Transverse colon (tissue), 4 donors: ENCODE results near the gene KPTN. TPM values are rescaled to one million over a fixed set of nuclear protein-coding genes. Genes with fewer than 3 reads are reported as not detected.

Source experiments
- DNase-seq: peaks from one replicate; pipeline ENCODE4 v3.0.0-alpha.2; 2019
- H3K27ac ChIP-seq, 4 donors: fragments of 200-600 bp; sonication (generic); 2 replicates each; pipeline ENCODE4 v1.5.1; 2016 to 2018; ENCODE audit warnings: inconsistent platforms in 4 of 4
- H3K27me3 ChIP-seq: fragments of 200-600 bp; sonication (generic); 2 replicates; pipeline ENCODE4 v1.5.1; 2017; ENCODE audit warnings: inconsistent platforms
- H3K36me3 ChIP-seq, 4 donors: fragments of 200-600 bp; sonication (generic); 2 replicates each; pipeline ENCODE4 v1.5.1; 2017 to 2019; ENCODE audit warnings: inconsistent platforms in 4 of 4
- H3K4me1 ChIP-seq, 4 donors: fragments of 200-600 bp; sonication (generic); 2 replicates each; pipeline ENCODE4 v1.5.1; 2017 to 2020; ENCODE audit warnings: inconsistent platforms in 4 of 4
- H3K4me3 ChIP-seq, 4 donors: fragments of 200-600 bp; sonication (generic); 1 replicate in 1 of 4; 2 replicates in 3 of 4; pipeline versions ENCODE4 v1.5.1 to v1.6.1; 2017 to 2019; ENCODE audit warnings: inconsistent platforms in 4 of 4
- H3K9me3 ChIP-seq, 2 donors: fragments of 200-600 bp; sonication (generic); 2 replicates each; pipeline ENCODE4 v1.5.1; 2017 to 2019; ENCODE audit warnings: inconsistent platforms in 2 of 2
- CTCF ChIP-seq, 5 experiments: fragments of 200-600 bp in 3 of 5; fragments of 450-650 bp in 2 of 5; sonication (generic) in 3 of 5; IDR thresholded peaks; 1 replicate in 2 of 5; 2 replicates in 3 of 5; pipeline ENCODE4 v1.5.1; 2016 to 2017; ENCODE audit warnings: antibody characterized with exemption in 5 of 5, inconsistent platforms in 3 of 5, mild to moderate bottlenecking in 2 of 5, moderate library complexity in 1 of 5
- EP300 ChIP-seq: sonication (generic); formaldehyde crosslinking; IDR thresholded peaks from one replicate; pipeline ENCODE4 v1.6.1; 2017; ENCODE audit warnings: antibody characterized with exemption, low read depth
- POLR2A ChIP-seq: fragments of 450-650 bp; IDR thresholded peaks from one replicate; pipeline ENCODE4 v1.6.1; 2016; ENCODE audit warnings: antibody characterized with exemption, mild to moderate bottlenecking, moderate library complexity
- POLR2AphosphoS5 ChIP-seq, 3 donors: sonication (generic); formaldehyde crosslinking; IDR thresholded peaks; one replicate each; pipeline ENCODE4 v1.6.1; 2016; ENCODE audit warnings: antibody characterized with exemption in 3 of 3
- WGBS, 2 donors: methylation state at CpG; one replicate each; pipeline ENCODE4 v1.1.5; 2018; ENCODE audit warnings: low coverage in 1 of 2; 5-methylcytosine and 5-hydroxymethylcytosine counted together
- in situ Hi-C, 4 donors: fragments of 200-750 bp; cut with MboI; loops; one replicate each; pipeline versions ENCODE4 v1.15.0 to v1.15.1; 2017; ENCODE audit warnings: low sequenced_read_pairs in 3 of 4, low pct_ligation_motif_present in 1 of 4, low pct_unique_long_range_greater_than_20kb in 1 of 4
- intact Hi-C: fragments of 100-400 bp; cut with DNase I; formaldehyde crosslinking; loops from one replicate; pipeline ENCODE4 v1.15.1; 2023; ENCODE audit warnings: low total_unique reads
- total RNA-seq, 4 donors: library from RNA; depleted of rRNA; stranded (reverse); fragments of >200 nt; gene quantifications; one replicate each; pipeline ENCODE4 v1.1.0, GENCODE V29; 2016

The KPTN gene
- 1 to 10 TPM in 3 of 4 donors, not detected in 1; 2.2 to 5.7 (median 3.3) TPM for total RNA-seq

- in situ Hi-C loops (no loop called here), intact Hi-C loops (no loop called here)
- 3 to 4% methylated on average over 3 to 37 of the region's 57 CpGs for WGBS, 2 donors
Observed at GRCh38 chr19:47483800-47484690, at the start of gene KPTN. TSS of gene KPTN (minus strand) at chr19:47484219. CDS start at chr19:47484160, 59 bp downstream.

GRCh38 chr19:47531640-47532387 lies 47.8 kb upstream of the KPTN start:
- WGBS, 2 donors: 51% methylated on average over 14 of the region's 14 CpGs; no CpG with 5 or more reads in 1 of the 2 donors
- in situ Hi-C loops: no loop called here
- intact Hi-C loops: no loop called here
- no peaks in the 10 kb centered on the region for H3K9me3 ChIP-seq
- no peak for DNase-seq
- H3K36me3 ChIP-seq: no peaks in the 10 kb centered on the region
- TF ChIP-seq EP300: no peak
- TF ChIP-seq CTCF (IDR thresholded peaks at IDR 0.05): no peak
- TF ChIP-seq POLR2A: no peak
- TF ChIP-seq POLR2AphosphoS5 (IDR thresholded peaks at IDR 0.05): no peak
- H3K27ac ChIP-seq: no peak overlapping the region
- H3K4me1 ChIP-seq: no peaks in the 10 kb centered on the region
- H3K4me3 ChIP-seq: no peak overlapping the region
- no peaks in the 10 kb centered on the region for H3K27me3 ChIP-seq

More at GRCh38 chr19:47483800-47484690, at the start of gene KPTN:
- peaks cover 0 to under 1% (median 0%) of the 10 kb centered on the region in 4 donors for H3K36me3 ChIP-seq
- peaks cover 0 to 14% (median 11%) of the 10 kb centered on the region in 4 donors for H3K4me1 ChIP-seq
- H3K27me3 ChIP-seq: no peaks in the 10 kb centered on the region
- no peaks in the 10 kb centered on the region for H3K9me3 ChIP-seq
- DNase-seq: peak; percentile 90
- no peak for TF ChIP-seq EP300
- TF ChIP-seq POLR2AphosphoS5 (IDR thresholded peaks at IDR 0.05): peak; percentile 48 to 70 (median 58)
- peak; percentile 83 to 97 (median 91) for TF ChIP-seq CTCF (IDR thresholded peaks at IDR 0.05)
- TF ChIP-seq POLR2A: peak; percentile 62
- H3K27ac ChIP-seq: peak within 1 kb of the TSS; percentile 88 to 92 (median 90)
- H3K4me3 ChIP-seq: peak within 1 kb of the TSS; percentile 51 to 77 (median 56)

- WGBS, 2 donors: 70 to 82% methylated on average over 2 to 16 of the region's 16 CpGs
- Histone ChIP-seq H3K27ac (no peak overlapping the region), H3K4me1 (no peaks in the 10 kb centered on the region), H3K27me3 (no peaks in the 10 kb centered on the region), H3K36me3 (no peaks in the 10 kb centered on the region), H3K9me3 (no peaks in the 10 kb centered on the region), H3K4me3 (no peak overlapping the region)
- intact Hi-C loops (no loop called here), in situ Hi-C loops (no loop called here)
- TF ChIP-seq POLR2AphosphoS5 (IDR thresholded peaks at IDR 0.05): no peak
- TF ChIP-seq CTCF (IDR thresholded peaks at IDR 0.05): no peak
- no peak for TF ChIP-seq POLR2A
- TF ChIP-seq EP300: no peak
- no peak for DNase-seq
Observed at GRCh38 chr19:47529018-47529742, 45.2 kb upstream of the KPTN start.
